ENCODE measurements around the gene LRRK1. TPM values are rescaled to one million over a fixed set of nuclear protein-coding genes. Genes with fewer than 3 reads are reported as not detected.

LRRK1 gene
- total and polyA plus RNA-seq, 2 of the 13 experiments (the other 11 are each of a cell fraction or from before 2014, with no cell fraction given), result 0.13 to 1.2 TPM

DNA sequence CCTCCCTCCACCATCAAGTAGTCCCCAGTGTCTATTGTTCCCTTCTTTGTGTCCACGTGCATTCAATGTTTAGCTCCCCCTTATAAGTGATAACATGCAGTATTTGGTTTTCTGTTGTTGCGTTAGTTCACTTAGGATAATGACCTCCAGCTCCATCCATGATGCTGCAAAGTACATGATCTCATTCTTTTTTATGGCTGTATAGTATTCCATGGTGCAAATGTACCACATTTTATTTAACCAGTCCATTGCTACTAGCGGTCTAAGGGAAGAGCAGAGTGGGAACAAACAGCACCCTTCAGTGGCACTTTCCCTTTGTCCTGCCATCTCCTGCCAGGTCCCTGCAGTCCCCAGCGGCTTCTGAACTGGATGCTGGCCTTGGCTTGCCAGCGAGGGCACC lies 69.1 kb downstream of the LRRK1 start:
- no TSS peak for BruUV-seq (replicated peaks)
- ChIA-PET CTCF (ENCODE audit: low intra/inter-chr PET ratio, low total read pairs) (no interaction called here), POLR2A (no interaction called here)
- no peak for TF ChIP-seq ZNF549 (CRISPR knock-in tag; IDR thresholded peaks at IDR 0.05)
- TF ChIP-seq, protein P1, sequence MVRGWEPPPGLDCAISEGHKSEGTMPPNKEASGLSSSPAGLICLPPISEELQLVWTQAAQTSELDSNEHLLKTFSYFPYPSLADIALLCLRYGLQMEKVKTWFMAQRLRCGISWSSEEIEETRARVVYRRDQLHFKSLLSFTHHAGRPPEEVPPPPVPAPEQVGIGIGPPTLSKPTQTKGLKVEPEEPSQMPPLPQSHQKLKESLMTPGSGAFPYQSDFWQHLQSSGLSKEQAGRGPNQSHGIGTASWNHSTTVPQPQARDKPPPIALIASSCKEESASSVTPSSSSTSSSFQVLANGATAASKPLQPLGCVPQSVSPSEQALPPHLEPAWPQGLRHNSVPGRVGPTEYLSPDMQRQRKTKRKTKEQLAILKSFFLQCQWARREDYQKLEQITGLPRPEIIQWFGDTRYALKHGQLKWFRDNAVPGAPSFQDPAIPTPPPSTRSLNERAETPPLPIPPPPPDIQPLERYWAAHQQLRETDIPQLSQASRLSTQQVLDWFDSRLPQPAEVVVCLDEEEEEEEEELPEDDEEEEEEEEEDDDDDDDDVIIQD (CRISPR knock-in tag; IDR thresholded peaks at IDR 0.05; ENCODE audit: low read depth), result no peak
- no peak for TF ChIP-seq ZNF256 (CRISPR knock-in tag; conservative IDR thresholded peaks at IDR 0.05)
- TF ChIP-seq ZNF431 (CRISPR knock-in tag; IDR thresholded peaks at IDR 0.05; ENCODE audit: borderline replicate concordance, low read depth), result no peak
- TF ChIP-seq TP53 (CRISPR knock-in tag; conservative IDR thresholded peaks at IDR 0.05), result no peak
- no peak for TF ChIP-seq HNRNPK (IDR thresholded peaks at IDR 0.05; ENCODE audit: low read depth, low read length, poor library complexity, severe bottlenecking)
- TF ChIP-seq, protein P2, sequence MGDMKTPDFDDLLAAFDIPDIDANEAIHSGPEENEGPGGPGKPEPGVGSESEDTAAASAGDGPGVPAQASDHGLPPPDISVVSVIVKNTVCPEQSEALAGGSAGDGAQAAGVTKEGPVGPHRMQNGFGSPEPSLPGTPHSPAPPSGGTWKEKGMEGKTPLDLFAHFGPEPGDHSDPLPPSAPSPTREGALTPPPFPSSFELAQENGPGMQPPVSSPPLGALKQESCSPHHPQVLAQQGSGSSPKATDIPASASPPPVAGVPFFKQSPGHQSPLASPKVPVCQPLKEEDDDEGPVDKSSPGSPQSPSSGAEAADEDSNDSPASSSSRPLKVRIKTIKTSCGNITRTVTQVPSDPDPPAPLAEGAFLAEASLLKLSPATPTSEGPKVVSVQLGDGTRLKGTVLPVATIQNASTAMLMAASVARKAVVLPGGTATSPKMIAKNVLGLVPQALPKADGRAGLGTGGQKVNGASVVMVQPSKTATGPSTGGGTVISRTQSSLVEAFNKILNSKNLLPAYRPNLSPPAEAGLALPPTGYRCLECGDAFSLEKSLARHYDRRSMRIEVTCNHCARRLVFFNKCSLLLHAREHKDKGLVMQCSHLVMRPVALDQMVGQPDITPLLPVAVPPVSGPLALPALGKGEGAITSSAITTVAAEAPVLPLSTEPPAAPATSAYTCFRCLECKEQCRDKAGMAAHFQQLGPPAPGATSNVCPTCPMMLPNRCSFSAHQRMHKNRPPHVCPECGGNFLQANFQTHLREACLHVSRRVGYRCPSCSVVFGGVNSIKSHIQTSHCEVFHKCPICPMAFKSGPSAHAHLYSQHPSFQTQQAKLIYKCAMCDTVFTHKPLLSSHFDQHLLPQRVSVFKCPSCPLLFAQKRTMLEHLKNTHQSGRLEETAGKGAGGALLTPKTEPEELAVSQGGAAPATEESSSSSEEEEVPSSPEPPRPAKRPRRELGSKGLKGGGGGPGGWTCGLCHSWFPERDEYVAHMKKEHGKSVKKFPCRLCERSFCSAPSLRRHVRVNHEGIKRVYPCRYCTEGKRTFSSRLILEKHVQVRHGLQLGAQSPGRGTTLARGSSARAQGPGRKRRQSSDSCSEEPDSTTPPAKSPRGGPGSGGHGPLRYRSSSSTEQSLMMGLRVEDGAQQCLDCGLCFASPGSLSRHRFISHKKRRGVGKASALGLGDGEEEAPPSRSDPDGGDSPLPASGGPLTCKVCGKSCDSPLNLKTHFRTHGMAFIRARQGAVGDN (CRISPR knock-in tag; IDR thresholded peaks at IDR 0.05), result no peak
- TF ChIP-seq, protein P3, sequence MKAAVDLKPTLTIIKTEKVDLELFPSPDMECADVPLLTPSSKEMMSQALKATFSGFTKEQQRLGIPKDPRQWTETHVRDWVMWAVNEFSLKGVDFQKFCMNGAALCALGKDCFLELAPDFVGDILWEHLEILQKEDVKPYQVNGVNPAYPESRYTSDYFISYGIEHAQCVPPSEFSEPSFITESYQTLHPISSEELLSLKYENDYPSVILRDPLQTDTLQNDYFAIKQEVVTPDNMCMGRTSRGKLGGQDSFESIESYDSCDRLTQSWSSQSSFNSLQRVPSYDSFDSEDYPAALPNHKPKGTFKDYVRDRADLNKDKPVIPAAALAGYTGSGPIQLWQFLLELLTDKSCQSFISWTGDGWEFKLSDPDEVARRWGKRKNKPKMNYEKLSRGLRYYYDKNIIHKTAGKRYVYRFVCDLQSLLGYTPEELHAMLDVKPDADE (CRISPR knock-in tag; IDR thresholded peaks at IDR 0.05), result no peak
- no peak for TF ChIP-seq ZFP1 (CRISPR knock-in tag; IDR thresholded peaks at IDR 0.05)
- TF ChIP-seq RBAK (CRISPR knock-in tag; IDR thresholded peaks at IDR 0.05), result no peak
- TF ChIP-seq, protein P4, sequence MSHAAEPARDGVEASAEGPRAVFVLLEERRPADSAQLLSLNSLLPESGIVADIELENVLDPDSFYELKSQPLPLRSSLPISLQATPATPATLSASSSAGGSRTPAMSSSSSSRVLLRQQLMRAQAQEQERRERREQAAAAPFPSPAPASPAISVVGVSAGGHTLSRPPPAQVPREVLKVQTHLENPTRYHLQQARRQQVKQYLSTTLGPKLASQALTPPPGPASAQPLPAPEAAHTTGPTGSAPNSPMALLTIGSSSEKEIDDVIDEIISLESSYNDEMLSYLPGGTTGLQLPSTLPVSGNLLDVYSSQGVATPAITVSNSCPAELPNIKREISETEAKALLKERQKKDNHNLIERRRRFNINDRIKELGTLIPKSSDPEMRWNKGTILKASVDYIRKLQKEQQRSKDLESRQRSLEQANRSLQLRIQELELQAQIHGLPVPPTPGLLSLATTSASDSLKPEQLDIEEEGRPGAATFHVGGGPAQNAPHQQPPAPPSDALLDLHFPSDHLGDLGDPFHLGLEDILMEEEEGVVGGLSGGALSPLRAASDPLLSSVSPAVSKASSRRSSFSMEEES (CRISPR knock-in tag; IDR thresholded peaks at IDR 0.05), result no peak
- H2AFZ ChIP-seq (ENCODE audit: low read length), result no peak overlapping the region
- no peak overlapping the region for H3K27ac ChIP-seq (ENCODE audit: extremely low read length, insufficient read depth, low read length)
- in situ Hi-C loops (cut with HindIII; ENCODE audit: extremely low pct_ligation_motif_present, low pct_unique_long_range_greater_than_20kb), result no loop called here
- H4K20me1 ChIP-seq (ENCODE audit: insufficient read depth, low read length), result no peaks in the 10 kb centered on the region
- DNase-seq (ENCODE audit: low spot score) (no peak), FAIRE-seq (no peak), ATAC-seq (no peak)
- H3K4me2 ChIP-seq (ENCODE audit: low read depth, low read length), result no peak overlapping the region
- WGBS (ENCODE audit: low lambda C conversion rate), result 33% methylated on average over 5 of the region's 5 CpGs
- H3K9ac ChIP-seq (ENCODE audit: insufficient read depth, low read depth, low read length), result no peak overlapping the region
- intact Hi-C loops (cut with micrococcal nuclease; ENCODE audit: unreplicated experiment), result no loop called here
- H3K4me1 ChIP-seq (ENCODE audit: insufficient read depth, low read length), result peaks cover 14% of the 10 kb centered on the region
- H3K27me3 ChIP-seq (ENCODE audit: control insufficient read depth in 1 of 2, insufficient read depth in 2 of 2, low read length in 2 of 2), result peaks cover 2 to 7% of the 10 kb centered on the region in 2 experiments; a peak in 4 of 5 replicates
- H3K79me2 ChIP-seq (ENCODE audit: insufficient read depth, low read length), result no peaks in the 10 kb centered on the region
- H3K36me3 ChIP-seq (replicated peaks in 1 of 2; ENCODE audit: control insufficient read depth in 1 of 2, insufficient read depth in 2 of 2, low read length in 2 of 2), result no peaks in the 10 kb centered on the region
- H3K4me3 ChIP-seq (replicated peaks in 1 of 3; ENCODE audit: insufficient read depth in 1 of 3, low read depth in 2 of 3, low read length in 3 of 3), result no peak overlapping the region
- no peaks in the 10 kb centered on the region for H3K9me3 ChIP-seq (ENCODE audit: low read length)
